Neural progenitor cell (in vitro differentiated cells): ENCODE data around the gene ARHGAP24.

Experiments
- EZH2 ChIP-seq: fragments of 200-600 bp; sonication (generic); IDR thresholded peaks from 2 replicates; pipeline ENCODE4 v1.6.1; 2017; ENCODE audit warnings: antibody characterized with exemption, mild to moderate bottlenecking, moderate library complexity
- TF ChIP-seq, protein P1 (sequence below): fragments of 200-600 bp; sonication (generic); IDR thresholded peaks from 2 replicates; pipeline ENCODE4 v1.5.1; 2017; ENCODE audit warnings: antibody characterized with exemption, mild to moderate bottlenecking

DNA sequence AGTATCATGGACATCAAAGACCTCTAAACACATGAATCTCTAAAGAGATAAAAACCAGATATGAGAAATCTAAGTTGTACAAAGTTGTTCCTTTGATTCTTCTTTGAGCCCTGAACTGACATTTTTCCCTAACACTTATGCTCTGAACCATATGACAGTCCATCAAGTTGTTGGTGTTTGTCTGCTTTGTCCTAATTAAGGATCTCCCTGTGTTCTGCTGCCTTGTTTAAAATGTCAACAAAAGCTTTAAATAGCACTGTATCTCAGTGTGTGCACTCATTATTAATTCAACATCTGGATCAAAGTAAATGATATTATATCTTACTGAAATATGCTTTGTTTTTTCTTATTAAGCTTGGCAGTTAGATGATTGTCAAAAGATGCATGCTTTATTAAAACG lies 563.1 kb downstream of the ARHGAP24 start:
- no peak for TF ChIP-seq EZH2
- TF ChIP-seq, protein P1, sequence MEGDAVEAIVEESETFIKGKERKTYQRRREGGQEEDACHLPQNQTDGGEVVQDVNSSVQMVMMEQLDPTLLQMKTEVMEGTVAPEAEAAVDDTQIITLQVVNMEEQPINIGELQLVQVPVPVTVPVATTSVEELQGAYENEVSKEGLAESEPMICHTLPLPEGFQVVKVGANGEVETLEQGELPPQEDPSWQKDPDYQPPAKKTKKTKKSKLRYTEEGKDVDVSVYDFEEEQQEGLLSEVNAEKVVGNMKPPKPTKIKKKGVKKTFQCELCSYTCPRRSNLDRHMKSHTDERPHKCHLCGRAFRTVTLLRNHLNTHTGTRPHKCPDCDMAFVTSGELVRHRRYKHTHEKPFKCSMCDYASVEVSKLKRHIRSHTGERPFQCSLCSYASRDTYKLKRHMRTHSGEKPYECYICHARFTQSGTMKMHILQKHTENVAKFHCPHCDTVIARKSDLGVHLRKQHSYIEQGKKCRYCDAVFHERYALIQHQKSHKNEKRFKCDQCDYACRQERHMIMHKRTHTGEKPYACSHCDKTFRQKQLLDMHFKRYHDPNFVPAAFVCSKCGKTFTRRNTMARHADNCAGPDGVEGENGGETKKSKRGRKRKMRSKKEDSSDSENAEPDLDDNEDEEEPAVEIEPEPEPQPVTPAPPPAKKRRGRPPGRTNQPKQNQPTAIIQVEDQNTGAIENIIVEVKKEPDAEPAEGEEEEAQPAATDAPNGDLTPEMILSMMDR = no peak
